ENCODE measurements around the gene MYO10. TPM values are rescaled to one million over a fixed set of nuclear protein-coding genes. Genes with fewer than 3 reads are reported as not detected.

Gene MYO10
- total RNA-seq, 6 donors from 2014 or later, result 31.9 to 135 (median 57.7) TPM

GRCh38 chr5:16944816-16945562 lies 8.9 kb upstream of the MYO10 start:
- WGBS, 2 donors, result 72 to 82% methylated on average over 6 of the region's 6 CpGs
- Histone ChIP-seq H3K9me3 (peaks cover 0 to 11% (median 9%) of the 10 kb centered on the region in 4 donors), H3K4me3 (no peak overlapping the region), H3K27me3 (no peaks in the 10 kb centered on the region), H3K27ac (no peak overlapping the region), H3K36me3 (no peaks in the 10 kb centered on the region), H3K4me1 (no peaks in the 10 kb centered on the region)
- no peak for TF ChIP-seq POLR2AphosphoS5 (IDR thresholded peaks at IDR 0.05)
- TF ChIP-seq EP300 (IDR thresholded peaks at IDR 0.05), result no peak
- TF ChIP-seq CTCF (IDR thresholded peaks at IDR 0.05), result no peak
- no peak for TF ChIP-seq POLR2A (IDR thresholded peaks at IDR 0.05)
- no peak for DNase-seq
- ATAC-seq (ENCODE audit: low FRiP score in 2 of 2), result no peak

GRCh38 chr5:16943846-16944678 lies 8.0 kb upstream of the MYO10 start:
- H3K27ac ChIP-seq, result no peak overlapping the region
- no peaks in the 10 kb centered on the region for H3K27me3 ChIP-seq
- WGBS, 2 donors, result 80 to 86% methylated on average over 15 of the region's 15 CpGs
- no peak for ATAC-seq (ENCODE audit: low FRiP score in 2 of 2)
- no peaks in the 10 kb centered on the region for H3K4me1 ChIP-seq
- DNase-seq, result no peak
- no peak overlapping the region for H3K4me3 ChIP-seq
- no peaks in the 10 kb centered on the region for H3K36me3 ChIP-seq
- H3K9me3 ChIP-seq, result peaks cover 0 to 11% (median 9%) of the 10 kb centered on the region in 4 donors
- no peak for TF ChIP-seq CTCF (IDR thresholded peaks at IDR 0.05)
- no peak for TF ChIP-seq EP300 (IDR thresholded peaks at IDR 0.05)
- no peak for TF ChIP-seq POLR2A (IDR thresholded peaks at IDR 0.05)
- TF ChIP-seq POLR2AphosphoS5 (IDR thresholded peaks at IDR 0.05), result no peak

GRCh38 chr5:16937503-16938161 lies 1.5 kb upstream of the MYO10 start:
- no peak for TF ChIP-seq CTCF (IDR thresholded peaks at IDR 0.05)
- no peak for TF ChIP-seq EP300 (IDR thresholded peaks at IDR 0.05)
- TF ChIP-seq POLR2AphosphoS5 (IDR thresholded peaks at IDR 0.05), result no peak
- no peak for TF ChIP-seq POLR2A (IDR thresholded peaks at IDR 0.05)
- H3K4me3 ChIP-seq, result peak overlapping the region in 2 of 4 donors; percentile 84 to 87

GRCh38 chr5:16936989-16937438 lies 926 bp upstream of the MYO10 start:
- Histone ChIP-seq H3K9me3 (no peaks in the 10 kb centered on the region), H3K27ac (peak overlapping the region; percentile 87 to 92 (median 88)), H3K27me3 (no peaks in the 10 kb centered on the region), H3K36me3 (no peaks in the 10 kb centered on the region), H3K4me1 (peaks cover 11 to 30% (median 20%) of the 10 kb centered on the region in 4 donors), H3K4me3 (peak overlapping the region in 3 of 4 donors; percentile 78 to 87 (median 84))
- no peak for TF ChIP-seq POLR2A (IDR thresholded peaks at IDR 0.05)
- no peak for TF ChIP-seq CTCF (IDR thresholded peaks at IDR 0.05)
- WGBS, 2 donors, result 25 to 35% methylated on average over 11 of the region's 11 CpGs
- peak in 1 of 2 donors; percentile 58 for DNase-seq
- ATAC-seq (ENCODE audit: low FRiP score in 2 of 2), result peak in 1 of 2 donors; percentile 72

More at GRCh38 chr5:16937503-16938161, 1.5 kb upstream of the MYO10 start:
- peaks cover 5 to 24% (median 14%) of the 10 kb centered on the region in 4 donors for H3K4me1 ChIP-seq
- no peak for DNase-seq
- H3K27ac ChIP-seq, result no peak overlapping the region
- H3K36me3 ChIP-seq, result no peaks in the 10 kb centered on the region
- no peaks in the 10 kb centered on the region for H3K9me3 ChIP-seq
- ATAC-seq (ENCODE audit: low FRiP score in 2 of 2), result no peak
- WGBS, 2 donors, result 70 to 73% methylated on average over 7 of the region's 7 CpGs
- no peaks in the 10 kb centered on the region for H3K27me3 ChIP-seq

Data from upper lobe of left lung (tissue), 6 donors.